HG03469 (cell line): ENCODE measurements around the gene LCP2.

ENCODE experiments used
- ATAC-seq: cut with Tn5 transposase; IDR thresholded peaks from one replicate; pipeline ENCODE4 v1.9.1; 2021; ENCODE audit warnings: mild to moderate bottlenecking, moderate library complexity, moderate number of reproducible peaks; ENCODE audit not compliant: unreplicated experiment

Gene LCP2

GRCh38 chr5:170316937-170317336 lies 19.4 kb upstream of the LCP2 start:
- ATAC-seq = no peak

DNA sequence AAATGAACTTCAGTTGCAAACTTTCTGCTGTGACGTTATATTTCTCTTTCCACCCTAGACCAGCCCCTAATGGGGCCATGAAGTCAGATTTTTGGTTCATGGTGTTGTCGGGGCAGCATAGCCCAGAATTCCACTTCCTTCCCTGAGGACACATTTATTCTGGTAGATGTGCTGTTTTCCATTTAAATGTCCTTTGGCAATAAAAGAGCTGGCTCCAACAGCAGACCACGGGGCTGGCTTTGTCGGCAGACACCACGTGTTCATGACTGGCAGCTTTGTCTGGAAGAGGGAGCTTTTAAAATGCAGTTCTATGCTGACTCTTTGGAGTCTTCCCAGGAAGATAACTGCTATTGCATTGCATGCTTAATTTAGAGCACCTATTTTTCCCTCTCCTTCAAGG lies 17.6 kb upstream of the LCP2 start:
- no peak for ATAC-seq

GRCh38 chr5:170314541-170315095 lies 17.0 kb upstream of the LCP2 start:
- no peak for ATAC-seq

DNA sequence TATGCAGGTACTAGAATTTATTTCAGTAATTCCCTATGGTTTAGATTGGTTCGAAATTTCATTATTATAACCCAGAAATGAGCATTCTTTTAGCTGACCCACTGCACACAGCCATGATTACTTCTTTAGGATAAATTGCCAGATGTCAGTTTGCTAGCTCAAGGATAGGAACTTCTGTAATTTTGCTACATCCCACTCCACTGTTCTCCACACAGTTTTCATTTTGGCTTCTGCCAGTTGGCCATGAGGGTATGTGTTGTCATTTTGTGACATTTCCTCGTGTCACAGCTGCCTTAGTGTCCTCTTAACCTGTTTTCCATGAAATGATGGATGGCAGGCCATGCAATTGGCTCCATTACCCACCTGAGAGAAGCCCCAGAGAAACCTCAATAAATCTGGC lies 16.2 kb upstream of the LCP2 start:
- ATAC-seq = no peak

GRCh38 chr5:170313344-170313743 lies 15.8 kb upstream of the LCP2 start:
- no peak for ATAC-seq

DNA sequence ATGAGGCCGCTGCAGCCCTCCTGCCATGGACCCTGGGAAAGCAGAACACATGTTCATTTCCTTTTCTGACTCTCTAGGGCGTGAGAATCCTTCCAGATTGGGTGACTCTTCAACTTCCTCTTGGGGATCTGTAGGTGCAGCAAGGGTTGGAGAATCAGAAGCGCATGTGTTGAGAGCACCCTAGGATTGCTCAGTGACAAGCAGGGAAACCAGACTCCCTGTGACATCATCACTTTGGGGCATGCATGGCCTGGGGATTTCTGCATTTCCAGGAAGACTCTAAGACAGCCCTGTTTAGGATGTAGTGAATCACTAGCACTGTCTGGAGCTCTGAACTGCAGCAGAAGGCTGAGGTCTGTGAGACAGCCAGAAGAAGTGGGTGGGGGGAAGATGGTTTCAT lies 15.1 kb upstream of the LCP2 start:
- no peak for ATAC-seq

DNA sequence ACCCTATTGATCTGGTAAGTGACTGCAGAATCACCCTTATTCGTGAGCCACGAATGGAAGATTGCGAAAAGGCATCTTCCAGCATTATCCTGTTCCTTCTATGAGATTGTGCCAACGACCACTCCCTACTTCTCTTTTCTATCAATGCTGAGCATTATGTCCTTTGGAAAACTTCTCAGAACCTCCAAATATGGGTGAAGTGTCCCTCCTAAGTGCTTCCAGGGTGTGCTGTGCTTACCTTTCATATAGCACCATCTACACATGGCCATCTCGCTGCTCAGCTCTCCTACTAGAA lies 14.7 kb upstream of the LCP2 start:
- ATAC-seq = no peak

GRCh38 chr5:170311511-170312300 lies 14.1 kb upstream of the LCP2 start:
- ATAC-seq = no peak

GRCh38 chr5:170310256-170310926 lies 12.8 kb upstream of the LCP2 start:
- no peak for ATAC-seq

DNA sequence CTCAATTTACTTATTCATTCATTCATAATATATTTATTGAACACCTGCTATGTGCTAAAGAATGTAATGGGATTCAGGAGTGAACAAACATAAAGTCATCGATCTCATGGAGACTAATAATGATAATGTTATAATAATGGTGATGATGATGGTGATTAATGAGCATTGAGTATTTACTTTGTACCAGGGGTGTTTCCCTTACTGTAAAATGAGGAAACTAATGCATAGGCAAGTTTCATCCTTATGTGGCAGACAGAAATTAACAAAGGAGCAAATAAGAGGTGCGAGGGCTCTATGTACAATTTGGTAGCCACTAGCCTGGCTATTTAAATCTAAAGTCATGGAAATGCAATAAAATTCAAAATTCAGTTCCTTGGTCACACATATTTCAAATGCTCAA lies 11.1 kb upstream of the LCP2 start:
- ATAC-seq = no peak

DNA sequence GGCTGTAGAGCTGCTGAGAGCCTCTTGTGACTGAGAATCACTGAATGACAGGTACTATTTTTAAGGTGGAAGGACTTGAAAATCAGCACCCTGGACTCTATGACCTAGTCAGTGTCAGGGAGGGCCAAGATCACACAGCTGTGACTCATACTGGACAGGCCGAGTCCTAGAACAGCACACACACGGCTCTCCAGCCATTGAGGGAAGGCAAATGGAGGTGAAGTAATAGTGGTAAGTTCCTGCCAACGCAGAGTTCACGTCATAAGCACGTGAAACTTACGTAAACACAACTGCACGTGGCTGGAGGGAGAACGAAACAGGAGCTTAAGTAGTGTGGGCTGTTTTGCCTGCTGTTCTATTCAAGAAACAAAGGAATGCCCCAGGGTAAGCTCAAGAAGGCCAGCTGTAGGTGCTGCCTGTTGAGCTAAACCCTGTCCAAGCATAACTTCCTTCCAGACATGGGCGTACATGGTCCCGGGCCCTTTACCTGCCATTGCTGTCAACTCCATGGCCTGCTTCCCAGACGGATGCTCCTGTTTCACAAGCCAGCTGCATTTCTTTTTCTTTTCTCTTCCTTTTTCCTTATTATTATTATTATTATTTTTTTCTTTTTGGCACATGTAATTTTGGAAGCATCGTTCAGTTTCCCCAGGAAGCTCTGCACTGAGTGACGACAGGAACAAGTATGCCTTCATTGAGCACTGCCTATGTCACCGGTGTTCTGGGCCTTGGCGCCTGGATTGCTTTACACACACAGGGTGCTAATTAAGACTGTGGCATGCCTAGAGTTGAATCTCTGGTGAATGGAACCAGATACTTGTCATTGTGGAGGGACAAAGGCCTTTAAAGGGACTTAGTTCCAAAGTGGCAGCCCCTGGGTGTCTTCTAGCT lies 10.2 kb upstream of the LCP2 start:
- ATAC-seq = no peak

GRCh38 chr5:170306381-170306831 lies 8.8 kb upstream of the LCP2 start:
- ATAC-seq = peak; percentile 72

DNA sequence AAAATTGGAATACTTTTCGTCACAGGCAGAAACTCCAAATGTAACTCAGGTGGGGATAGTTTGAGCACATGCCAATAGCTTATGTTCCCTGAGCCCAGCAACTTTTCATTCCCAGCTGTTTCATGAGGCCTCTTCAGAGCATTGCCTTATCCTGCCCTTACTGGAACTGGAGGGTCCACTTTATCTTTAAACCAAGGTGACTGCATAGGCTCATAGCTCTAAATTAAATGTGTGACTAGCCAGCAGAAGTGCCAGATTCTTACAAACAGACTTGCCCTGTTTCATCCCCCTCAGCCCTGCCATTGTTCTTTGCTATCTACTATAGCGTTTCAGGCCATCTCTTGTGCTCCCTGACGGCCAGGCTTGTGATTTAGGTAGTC lies 8.1 kb upstream of the LCP2 start:
- ATAC-seq = no peak

DNA sequence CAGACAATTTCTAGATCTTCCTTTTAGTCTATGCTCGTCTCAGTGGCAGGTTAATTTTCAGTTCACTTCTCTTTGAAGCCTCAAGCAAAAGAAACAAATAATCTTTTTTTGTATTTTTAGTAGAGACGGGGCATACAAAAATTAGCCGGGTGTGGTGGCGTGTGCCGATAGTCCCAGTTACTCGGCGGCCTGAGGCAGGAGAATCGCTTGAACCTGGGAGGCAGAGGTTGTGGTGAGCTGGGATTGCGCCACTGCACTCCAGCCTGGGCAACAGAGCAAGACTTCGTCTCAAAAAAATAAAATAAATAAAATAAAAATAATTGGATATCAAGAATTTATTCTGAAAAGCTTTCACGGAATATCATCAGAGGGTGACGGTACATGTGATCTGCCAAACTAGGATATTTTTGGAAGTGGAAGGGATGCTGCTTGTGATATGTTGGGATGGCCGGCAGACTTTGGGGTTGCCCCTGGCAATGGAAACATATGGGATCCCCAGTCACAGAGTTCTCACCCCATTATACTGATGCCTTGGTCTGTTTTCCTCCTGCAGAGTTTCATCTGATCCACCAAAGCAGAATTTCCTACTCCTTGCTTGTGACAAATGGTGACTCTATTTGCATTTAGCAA lies 7.6 kb upstream of the LCP2 start:
- no peak for ATAC-seq

GRCh38 chr5:170303549-170303948 lies 6.0 kb upstream of the LCP2 start:
- no peak for ATAC-seq

DNA sequence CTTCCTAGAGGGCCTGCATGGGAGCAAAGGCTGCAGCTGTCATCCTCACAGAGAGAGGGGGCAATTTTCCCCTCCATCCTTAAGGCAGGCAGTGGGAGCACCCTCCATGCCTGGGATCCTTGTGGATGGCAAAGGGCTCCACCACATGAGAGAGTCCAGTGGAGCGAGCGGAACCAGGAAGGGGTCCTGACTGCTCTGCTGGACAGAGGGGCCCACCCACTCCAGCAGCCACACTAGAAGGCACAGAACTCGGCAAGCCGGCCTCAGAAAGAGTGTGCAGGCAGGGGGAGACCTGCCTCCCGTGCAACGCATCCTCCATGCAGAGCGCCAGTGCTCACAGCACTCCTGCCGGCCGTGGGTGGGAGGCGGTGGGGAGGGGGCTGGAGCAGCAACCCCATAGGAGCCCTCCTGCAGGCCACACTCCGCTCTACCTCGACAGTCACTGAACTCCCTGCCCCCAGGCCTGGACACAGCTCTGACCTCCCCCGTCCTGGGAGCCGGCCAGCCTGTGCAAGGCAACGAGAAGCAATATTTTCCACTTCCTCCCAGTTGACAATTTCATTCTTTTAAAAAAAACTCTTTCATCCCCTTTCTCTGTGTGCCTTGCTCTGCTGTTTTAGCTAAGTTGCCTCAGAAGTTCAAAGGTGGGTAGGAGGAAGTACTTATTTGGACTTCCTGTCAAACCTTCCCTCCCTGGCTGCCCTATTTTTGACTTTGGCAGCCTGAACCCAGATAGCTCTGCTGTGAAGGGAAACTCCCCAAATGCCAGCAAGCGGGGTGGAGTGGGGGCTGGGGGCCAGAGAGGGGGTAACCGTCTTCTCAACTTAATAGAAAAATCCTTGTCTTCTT lies 5.3 kb upstream of the LCP2 start:
- ATAC-seq = peak; percentile 78

DNA sequence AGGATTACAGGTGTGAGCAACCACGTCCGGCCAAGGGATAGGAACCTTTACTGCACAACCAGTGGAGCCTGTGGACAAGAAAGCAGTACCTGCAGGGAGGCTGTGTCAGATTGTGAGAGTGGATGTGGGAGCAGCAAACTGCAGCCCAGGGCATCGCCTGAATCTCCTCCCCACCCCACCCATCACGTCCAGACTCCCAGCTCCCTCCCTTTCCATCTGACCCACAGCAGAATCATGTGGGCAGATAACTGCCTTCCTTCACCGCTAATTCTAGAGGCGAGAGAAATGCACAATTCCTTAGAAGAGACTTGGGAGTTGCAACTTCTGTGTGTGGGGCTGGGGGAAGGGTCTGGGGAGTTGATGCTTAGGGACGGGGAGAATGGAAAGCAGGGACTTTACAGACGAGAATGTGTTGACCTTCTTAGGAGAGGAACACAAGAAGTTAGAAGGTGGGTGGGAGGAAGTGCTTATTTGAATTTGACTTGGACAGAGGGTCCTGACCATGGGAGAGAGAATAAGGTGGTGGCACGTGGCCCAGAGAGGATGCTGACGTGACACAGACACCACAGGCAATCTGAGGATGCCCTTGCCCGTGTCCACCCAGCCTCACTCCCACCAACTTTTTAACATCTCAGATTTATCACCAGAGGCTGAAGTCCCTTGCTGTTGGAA lies 4.5 kb upstream of the LCP2 start:
- ATAC-seq = no peak

DNA sequence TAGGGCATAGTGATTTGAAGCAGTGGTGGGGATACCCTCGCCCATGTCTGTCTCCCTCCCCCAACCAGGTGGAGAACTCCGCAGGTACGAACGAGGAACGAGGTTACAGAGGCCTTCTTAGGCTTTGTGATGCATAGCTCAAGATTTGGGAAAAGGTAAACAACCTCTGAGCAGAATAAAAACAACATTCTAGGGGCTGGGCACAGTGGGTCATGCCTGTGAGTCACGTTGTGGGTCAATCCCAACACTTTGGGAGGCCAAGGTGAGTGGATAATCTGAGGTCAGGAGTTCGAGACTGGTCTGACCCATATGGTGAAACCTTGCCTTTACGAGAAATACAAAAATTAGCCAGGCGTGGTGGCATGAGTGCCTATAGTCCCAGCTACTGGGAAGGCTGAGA lies 3.6 kb upstream of the LCP2 start:
- no peak for ATAC-seq

DNA sequence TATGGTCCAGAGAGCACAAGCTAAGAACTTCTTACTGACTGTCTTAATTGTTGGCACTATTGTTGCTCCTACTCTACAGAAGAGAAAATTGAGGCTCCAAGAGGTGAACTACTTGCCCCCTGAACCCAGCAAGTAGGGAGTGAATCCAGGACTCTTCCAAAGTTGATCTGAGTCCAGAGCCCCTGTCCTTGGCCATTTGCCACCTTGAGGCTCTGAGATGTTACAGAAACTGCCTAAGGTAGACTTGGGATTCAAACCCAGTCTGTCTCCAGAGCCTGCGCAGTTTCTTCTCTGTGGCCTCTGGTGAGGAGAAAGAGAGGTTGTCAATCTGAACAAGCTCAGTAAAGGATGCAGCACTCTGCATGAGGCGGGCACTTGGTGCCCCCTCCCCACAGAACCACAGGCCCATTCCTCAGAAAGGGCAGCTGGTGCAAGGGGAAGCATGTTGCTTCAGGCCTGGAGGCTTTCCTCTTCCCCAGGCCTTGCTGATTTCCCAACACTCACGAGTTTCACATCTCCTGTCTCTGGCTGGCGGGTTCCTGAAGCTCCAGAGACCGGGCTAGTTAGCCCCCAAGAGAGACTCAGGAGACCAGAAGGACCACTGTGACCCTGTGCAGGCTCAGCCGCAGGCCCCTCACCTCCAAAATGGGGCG lies 2.9 kb upstream of the LCP2 start:
- no peak for ATAC-seq
